DOHH2 (cell line): Measurements from ENCODE around the gene MBD3.

Experiments used
- EZH2phosphoT487 ChIP-seq: fragments of 200-600 bp; sonication (generic); IDR thresholded peaks from 2 replicates; pipeline ENCODE4 v1.6.1; 2017; ENCODE audit warnings: borderline replicate concordance, mild to moderate bottlenecking, antibody characterized with exemption, low read length, moderate library complexity, mixed read lengths
- TF ChIP-seq, protein P1 (sequence below): fragments of 200-600 bp; sonication (generic); IDR thresholded peaks from one replicate; pipeline ENCODE4 v1.5.1; 2014; ENCODE audit warnings: antibody characterized with exemption, mild to moderate bottlenecking, low read depth, low read length; ENCODE audit not compliant: poor library complexity, severe bottlenecking

DNA sequence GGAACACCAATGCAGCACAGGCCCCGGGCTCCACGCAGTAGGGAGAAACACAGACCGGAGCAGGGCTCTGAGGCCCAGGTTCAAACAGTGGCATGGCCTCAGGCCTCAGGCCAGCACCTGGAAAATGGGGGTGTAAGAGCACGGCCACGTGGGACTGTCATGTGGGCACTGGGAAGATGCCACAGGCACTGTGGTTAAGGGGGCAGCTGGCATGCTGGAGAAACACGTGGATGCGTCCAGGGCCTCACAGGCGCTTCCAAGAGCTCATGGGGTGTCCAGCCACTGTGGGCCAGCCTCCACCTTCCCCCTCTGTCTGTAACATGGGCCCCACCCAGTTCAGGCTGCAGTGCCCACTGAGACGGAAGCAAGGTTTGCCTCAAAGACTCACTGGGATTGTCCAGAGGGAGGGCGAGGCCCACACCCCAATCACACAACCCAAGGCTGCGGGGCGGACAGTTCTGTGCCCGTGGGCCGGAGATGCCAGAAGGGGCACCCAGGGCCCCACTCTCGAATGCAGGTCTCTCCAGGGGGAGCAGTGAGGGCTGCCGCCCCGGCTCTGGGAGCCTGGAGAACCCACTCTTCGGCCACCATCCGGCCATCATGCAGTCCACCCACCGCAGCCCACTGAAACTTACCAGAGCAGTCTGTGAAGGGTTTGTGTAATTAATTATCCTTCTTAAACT lies 6.3 kb upstream of the MBD3 start:
- TF ChIP-seq, protein P1, sequence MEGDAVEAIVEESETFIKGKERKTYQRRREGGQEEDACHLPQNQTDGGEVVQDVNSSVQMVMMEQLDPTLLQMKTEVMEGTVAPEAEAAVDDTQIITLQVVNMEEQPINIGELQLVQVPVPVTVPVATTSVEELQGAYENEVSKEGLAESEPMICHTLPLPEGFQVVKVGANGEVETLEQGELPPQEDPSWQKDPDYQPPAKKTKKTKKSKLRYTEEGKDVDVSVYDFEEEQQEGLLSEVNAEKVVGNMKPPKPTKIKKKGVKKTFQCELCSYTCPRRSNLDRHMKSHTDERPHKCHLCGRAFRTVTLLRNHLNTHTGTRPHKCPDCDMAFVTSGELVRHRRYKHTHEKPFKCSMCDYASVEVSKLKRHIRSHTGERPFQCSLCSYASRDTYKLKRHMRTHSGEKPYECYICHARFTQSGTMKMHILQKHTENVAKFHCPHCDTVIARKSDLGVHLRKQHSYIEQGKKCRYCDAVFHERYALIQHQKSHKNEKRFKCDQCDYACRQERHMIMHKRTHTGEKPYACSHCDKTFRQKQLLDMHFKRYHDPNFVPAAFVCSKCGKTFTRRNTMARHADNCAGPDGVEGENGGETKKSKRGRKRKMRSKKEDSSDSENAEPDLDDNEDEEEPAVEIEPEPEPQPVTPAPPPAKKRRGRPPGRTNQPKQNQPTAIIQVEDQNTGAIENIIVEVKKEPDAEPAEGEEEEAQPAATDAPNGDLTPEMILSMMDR = no peak
- TF ChIP-seq EZH2phosphoT487 = no peak
